SHP77 treated with DMSO at 0.1 percent for 48 hours (cell line): ENCODE results near the gene OR12D1.

Experiments used
- DNase-seq: peaks from one replicate; lab custom pipeline; 2025; lab: John Stamatoyannopoulos, UW

Gene OR12D1

GRCh38 chr6:29465801-29466200 lies 51.1 kb downstream of the OR12D1 start:
- DNase-seq = no peak

GRCh38 chr6:29466241-29466640 lies 51.5 kb downstream of the OR12D1 start:
- DNase-seq = no peak
